Measurements from ENCODE around the gene DVL2.

Gene DVL2

GRCh38 chr17:7219229-7219811, 15.0 kb downstream of the DVL2 start:
- DNase-seq (ENCODE audit: low read depth): no peak

- DNase-seq (ENCODE audit: low read depth): no peak
These were observed 15.6 kb downstream of the DVL2 start for GRCh38 chr17:7218758-7219157.

GRCh38 chr17:7218166-7218565, 16.2 kb downstream of the DVL2 start:
- no peak for DNase-seq (ENCODE audit: low read depth)

- DNase-seq (ENCODE audit: low read depth): no peak
These were observed 17.0 kb downstream of the DVL2 start for GRCh38 chr17:7217113-7217987.

GRCh38 chr17:7216242-7217112, 17.8 kb downstream of the DVL2 start:
- DNase-seq (ENCODE audit: low read depth): no peak

GRCh38 chr17:7215652-7216180, 18.6 kb downstream of the DVL2 start:
- DNase-seq (ENCODE audit: low read depth): no peak

- DNase-seq (ENCODE audit: low read depth): no peak
These were observed 19.1 kb downstream of the DVL2 start for GRCh38 chr17:7215136-7215638.

- peak; percentile 98 for DNase-seq (ENCODE audit: low read depth)
These were observed 19.8 kb downstream of the DVL2 start for GRCh38 chr17:7214300-7215135.

- DNase-seq (ENCODE audit: low read depth): no peak
These were observed 20.4 kb downstream of the DVL2 start for GRCh38 chr17:7213895-7214299.

- no peak for DNase-seq (ENCODE audit: low read depth)
These were observed 22.6 kb downstream of the DVL2 start for GRCh38 chr17:7211491-7212273.

- no peak for DNase-seq (ENCODE audit: low read depth)
These were observed 25.4 kb downstream of the DVL2 start for GRCh38 chr17:7208754-7209460.

- DNase-seq (ENCODE audit: low read depth): no peak
These were observed 26.2 kb downstream of the DVL2 start for GRCh38 chr17:7208027-7208571.

GRCh38 chr17:7207120-7208001, 27.0 kb downstream of the DVL2 start:
- DNase-seq (ENCODE audit: low read depth): no peak

GRCh38 chr17:7205561-7205960, 28.8 kb downstream of the DVL2 start:
- DNase-seq (ENCODE audit: low read depth): no peak

- DNase-seq (ENCODE audit: low read depth): peak; percentile 88
These were observed 29.4 kb downstream of the DVL2 start for GRCh38 chr17:7204828-7205461.

GRCh38 chr17:7204336-7204735, 30.0 kb downstream of the DVL2 start:
- DNase-seq (ENCODE audit: low read depth): no peak

- no peak for DNase-seq (ENCODE audit: low read depth)
These were observed 30.9 kb downstream of the DVL2 start for GRCh38 chr17:7203391-7203790.

Data from activated T-cell treated with anti-CD3 and anti-CD28 coated beads for 1 hour (primary cell).